RWPE1 (cell line): ENCODE results near the gene RNASE7.
A peak's percentile ranks its signal among the peaks of the same experiment; 100 is the strongest.

Experiments used
- CTCF ChIA-PET: fragments of 350-600 bp; sonication (Branson Sonifier 250); formaldehyde crosslinking; extraction: SDS; loops from one replicate; lab custom pipeline; 2021; lab: Yijun Ruan, JAX
- POLR2A ChIA-PET: fragments of 400-600 bp; formaldehyde crosslinking; extraction: SDS; loops from one replicate; lab custom pipeline; 2020; ENCODE audit warnings: antibody characterized with exemption; ENCODE audit not compliant: low non-redundant PET; lab: Yijun Ruan, JAX
- DNase-seq: peaks from one replicate; pipeline ENCODE4 v3.0.0; 2012; ENCODE audit warnings: low spot score
- H3K27ac ChIP-seq: fragments of 450-650 bp; 2 replicates; pipeline ENCODE4 v1.5.1; 2017
- TF ChIP-seq, protein P1 (sequence below): fragments of 450-650 bp; conservative IDR thresholded peaks from 2 replicates; pipeline ENCODE4 v1.5.1; 2017; ENCODE audit warnings: low read depth, mild to moderate bottlenecking

The RNASE7 gene

DNA sequence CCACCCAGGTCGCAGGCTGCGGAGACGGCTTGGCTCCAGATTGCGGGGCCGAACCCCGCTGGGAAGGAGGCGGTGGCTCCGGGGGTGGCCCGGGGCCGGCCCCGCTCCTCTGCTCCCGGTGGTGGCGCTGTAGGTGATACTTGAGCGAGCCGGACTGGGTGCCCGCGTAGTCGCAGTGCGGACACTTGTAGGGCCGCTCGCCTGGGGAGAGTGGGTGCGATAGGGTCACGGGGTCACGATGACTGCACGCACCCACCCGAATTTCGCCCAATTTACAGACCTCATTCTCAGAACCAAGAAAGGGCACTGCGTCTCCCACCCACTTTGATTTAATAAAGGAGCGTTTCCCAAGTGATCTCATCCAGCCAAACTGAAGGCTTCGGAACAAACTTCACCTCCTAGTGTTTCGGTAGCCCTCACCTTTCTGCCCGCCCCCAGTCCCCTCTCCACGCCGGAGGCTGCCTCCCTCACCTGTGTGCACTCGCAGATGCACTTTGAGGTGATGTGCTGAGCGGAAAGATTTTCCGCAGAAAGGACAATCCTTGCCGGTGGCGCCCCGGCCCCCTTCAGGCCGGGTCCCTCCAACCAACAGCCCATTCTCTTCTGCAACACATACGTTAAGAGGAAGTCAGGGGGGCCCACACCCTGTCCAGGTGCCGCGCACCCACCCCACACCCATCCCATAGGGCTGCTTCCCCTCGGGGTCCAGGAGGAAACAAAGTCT, 48.9 kb downstream of the RNASE7 start:
- ChIA-PET CTCF (interaction anchor here (0.5 to 3.7 kb wide), 7 partner anchors 12 to 401 kb away, joined by 3 to 72 read pairs (median 3); partner anchors contain the start of gene TMEM253), POLR2A (no interaction called here)
- H3K27ac ChIP-seq, result no peak overlapping the region
- DNase-seq, result no peak
- TF ChIP-seq, protein P1, sequence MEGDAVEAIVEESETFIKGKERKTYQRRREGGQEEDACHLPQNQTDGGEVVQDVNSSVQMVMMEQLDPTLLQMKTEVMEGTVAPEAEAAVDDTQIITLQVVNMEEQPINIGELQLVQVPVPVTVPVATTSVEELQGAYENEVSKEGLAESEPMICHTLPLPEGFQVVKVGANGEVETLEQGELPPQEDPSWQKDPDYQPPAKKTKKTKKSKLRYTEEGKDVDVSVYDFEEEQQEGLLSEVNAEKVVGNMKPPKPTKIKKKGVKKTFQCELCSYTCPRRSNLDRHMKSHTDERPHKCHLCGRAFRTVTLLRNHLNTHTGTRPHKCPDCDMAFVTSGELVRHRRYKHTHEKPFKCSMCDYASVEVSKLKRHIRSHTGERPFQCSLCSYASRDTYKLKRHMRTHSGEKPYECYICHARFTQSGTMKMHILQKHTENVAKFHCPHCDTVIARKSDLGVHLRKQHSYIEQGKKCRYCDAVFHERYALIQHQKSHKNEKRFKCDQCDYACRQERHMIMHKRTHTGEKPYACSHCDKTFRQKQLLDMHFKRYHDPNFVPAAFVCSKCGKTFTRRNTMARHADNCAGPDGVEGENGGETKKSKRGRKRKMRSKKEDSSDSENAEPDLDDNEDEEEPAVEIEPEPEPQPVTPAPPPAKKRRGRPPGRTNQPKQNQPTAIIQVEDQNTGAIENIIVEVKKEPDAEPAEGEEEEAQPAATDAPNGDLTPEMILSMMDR, result no peak

DNA sequence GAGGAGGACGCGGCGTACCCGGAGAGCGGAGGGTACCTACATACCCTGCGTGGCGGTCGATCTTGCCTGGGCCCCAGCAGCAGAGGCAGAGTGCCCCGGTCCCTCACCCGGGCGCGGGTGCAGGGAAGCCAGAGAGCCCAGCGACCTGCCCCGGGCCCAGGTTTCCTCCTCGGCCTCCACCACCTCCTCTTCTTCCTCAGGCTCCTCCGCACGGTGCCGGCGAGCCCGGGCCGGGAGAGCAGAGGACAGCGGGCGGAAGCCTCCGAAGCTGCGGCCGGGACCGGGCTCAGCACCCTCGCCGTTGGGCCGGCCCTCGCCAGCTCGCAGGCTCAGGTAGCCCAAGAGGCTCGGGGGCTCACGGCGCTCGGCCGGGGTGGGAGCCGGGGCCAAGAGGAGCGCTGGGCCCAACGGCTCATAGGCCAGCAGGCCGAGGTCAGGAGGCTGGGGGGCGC, 49.7 kb downstream of the RNASE7 start:
- no peak for DNase-seq
- CTCF ChIA-PET, result interaction anchor here (0.5 to 3.7 kb wide), 16 partner anchors 8 to 648 kb away, joined by 3 to 72 read pairs (median 4); partner anchors contain the start of genes ARHGEF40 and TMEM253
- POLR2A ChIA-PET, result no interaction called here
- peak overlapping the region; percentile 32 for H3K27ac ChIP-seq
- TF ChIP-seq, protein P1, result no peak

DNA sequence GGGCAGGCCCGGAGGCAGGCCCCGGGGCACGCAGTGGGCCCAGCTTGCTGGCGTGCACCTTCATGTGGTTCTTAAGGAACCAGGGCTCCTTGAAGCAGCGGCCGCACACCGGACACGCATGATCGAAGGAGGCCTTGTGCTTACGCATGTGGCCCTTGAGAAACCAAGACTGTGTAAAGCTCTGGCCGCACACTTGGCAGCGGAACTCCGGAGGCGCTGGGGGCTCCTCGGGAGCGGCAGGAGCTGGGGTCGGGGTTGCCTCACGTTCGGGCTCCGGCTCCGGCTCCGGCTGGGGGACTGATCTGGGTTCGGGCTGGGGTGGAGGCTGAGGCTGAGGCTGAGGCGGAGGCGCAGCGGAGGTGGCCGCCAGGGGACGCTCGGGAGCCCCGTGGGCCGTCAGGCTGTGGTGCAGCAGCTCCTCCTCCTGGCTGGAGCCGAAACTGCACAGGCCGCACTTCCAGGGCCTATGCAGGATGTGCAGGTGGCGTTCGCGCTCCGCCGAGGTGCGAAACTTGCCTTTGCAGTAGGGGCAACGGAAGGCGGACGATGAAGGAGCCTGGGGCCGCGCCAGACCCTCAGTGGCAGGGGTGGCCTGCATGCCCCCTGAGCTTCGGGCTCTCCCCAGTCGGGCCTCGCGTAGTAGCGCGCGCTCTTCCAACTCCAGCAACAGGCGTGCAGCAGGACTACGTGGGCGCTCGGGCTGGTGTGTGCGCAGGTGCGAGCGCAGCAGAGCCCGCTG, 50.3 kb downstream of the RNASE7 start:
- peak overlapping the region; percentile 32 for H3K27ac ChIP-seq
- DNase-seq, result no peak
- TF ChIP-seq, protein P1, result peak; percentile 99
- ChIA-PET CTCF (interaction anchor here (0.6 to 3.7 kb wide), 19 partner anchors 9 to 648 kb away, joined by 3 to 72 read pairs (median 4); partner anchors contain the start of genes ARHGEF40 and TMEM253), POLR2A (no interaction called here)

DNA sequence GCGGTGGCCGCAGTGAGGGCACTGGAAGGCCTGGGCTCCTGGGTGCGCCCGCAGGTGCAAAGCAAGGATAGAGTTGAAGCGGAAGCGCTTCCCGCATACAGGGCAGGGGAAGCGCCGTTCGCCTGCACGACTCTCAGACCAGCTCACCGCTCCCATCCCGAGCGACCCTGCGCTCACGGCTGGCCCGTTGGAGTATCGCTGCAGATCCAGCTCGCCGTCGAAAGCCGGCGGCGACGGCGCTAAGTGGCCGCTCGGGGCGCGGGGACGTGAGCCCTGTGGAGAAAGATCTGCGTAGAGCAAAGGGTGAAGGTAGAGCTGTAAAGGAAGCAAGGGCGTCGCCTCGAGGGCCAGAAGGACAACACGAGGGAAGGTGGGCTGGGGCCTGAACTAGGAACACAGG, 50.9 kb downstream of the RNASE7 start:
- DNase-seq, result no peak
- TF ChIP-seq, protein P1, result no peak
- H3K27ac ChIP-seq, result 0 out of 2 replicates have a peak overlapping the region, but pooled peaks have one; percentile 30
- POLR2A ChIA-PET, result no interaction called here
- CTCF ChIA-PET, result interaction anchor here (0.7 to 3.7 kb wide), 12 partner anchors 9 to 236 kb away, joined by 3 to 72 read pairs (median 4); partner anchors contain the start of genes ARHGEF40 and TMEM253
